ENCODE measurements around the gene CHRNG. TPM values are rescaled to one million over a fixed set of nuclear protein-coding genes. Genes with fewer than 3 reads are reported as not detected.

The CHRNG gene
- total and polyA plus RNA-seq, 2 donors (not counting 3 experiments of a cell fraction or from before 2014, with no cell fraction given), result not detected

- Histone ChIP-seq H3K4me2 (ENCODE audit: insufficient read depth, low read length) (no peak overlapping the region), H3K4me3 (replicated peaks in 1 of 3; ENCODE audit: insufficient read depth in 1 of 3, low read depth in 1 of 3, low read length in 3 of 3) (no peak overlapping the region), H3K27ac (ENCODE audit: insufficient read depth, low read depth, low read length) (no peak overlapping the region), H3K9ac (replicated peaks; ENCODE audit: extremely low read depth, insufficient read depth, low read length) (no peak overlapping the region), H3K9me3 (replicated peaks; ENCODE audit: control insufficient read depth, insufficient read depth, low read length) (no peaks in the 10 kb centered on the region), H4K20me1 (replicated peaks; ENCODE audit: control insufficient read depth, extremely low read depth, insufficient read depth, low read length) (no peaks in the 10 kb centered on the region), H3K4me1 (ENCODE audit: control insufficient read depth, extremely low read depth, insufficient read depth, low read length) (no peaks in the 10 kb centered on the region), H2AFZ (ENCODE audit: low read depth, low read length) (no peak overlapping the region), H3K27me3 (ENCODE audit: control insufficient read depth in 2 of 2, insufficient read depth in 2 of 2, low read length in 2 of 2) (no peaks in the 10 kb centered on the region), H3K79me2 (ENCODE audit: control insufficient read depth, insufficient read depth, low read length) (peaks cover under 1% of the 10 kb centered on the region), H3K36me3 (ENCODE audit: control insufficient read depth in 2 of 2, extremely low read depth in 1 of 2, insufficient read depth in 2 of 2, low read length in 2 of 2) (no peaks in the 10 kb centered on the region), H3K9me1 (replicated peaks; ENCODE audit: control insufficient read depth, extremely low read depth, insufficient read depth, low read length) (no peaks in the 10 kb centered on the region)
- ChIA-PET CTCF (no interaction called here), POLR2A (no interaction called here)
- no peak for DNase-seq (ENCODE audit: low read depth, low spot score)
- dilution Hi-C loops (cut with MboI; ENCODE audit: extremely low pct_ligation_motif_present, low sequenced_read_pairs) (no loop called here), intact Hi-C loops (cut with micrococcal nuclease) (no loop called here)
- no TSS peak for BruUV-seq (replicated peaks)
- no peak for FAIRE-seq
- TF ChIP-seq GATA2 (IDR thresholded peaks at IDR 0.05; ENCODE audit: insufficient read depth, insufficient read length, low read depth, low read length), result no peak
- no peak for TF ChIP-seq POLR2AphosphoS5 (IDR thresholded peaks at IDR 0.05; ENCODE audit: insufficient read depth, low read depth, low read length)
- no peak for TF ChIP-seq MYC (IDR thresholded peaks at IDR 0.05; ENCODE audit: low read depth, low read length)
- no peak for TF ChIP-seq JUN (IDR thresholded peaks at IDR 0.05; ENCODE audit: borderline replicate concordance, insufficient read depth, insufficient read length, low read depth)
- TF ChIP-seq FOS (IDR thresholded peaks at IDR 0.05; ENCODE audit: borderline replicate concordance, insufficient read depth, low read length), result no peak
- TF ChIP-seq CTCF (IDR thresholded peaks at IDR 0.05; ENCODE audit: extremely low read depth in 1 of 2, insufficient read depth in 1 of 2, low read depth in 1 of 2, low read length in 2 of 2), result no peak
- no peak for TF ChIP-seq MAX (IDR thresholded peaks at IDR 0.05; ENCODE audit: insufficient read depth, insufficient read length)
- no peak for TF ChIP-seq EZH2 (IDR thresholded peaks at IDR 0.05; ENCODE audit: borderline replicate concordance, low read depth, low read length, severe bottlenecking)
- no peak for TF ChIP-seq POLR2A (IDR thresholded peaks at IDR 0.05; ENCODE audit: low read depth, low read length)
These were observed 4.0 kb downstream of the CHRNG start for GRCh38 chr2:232543491-232543890.

All from endothelial cell of umbilical vein (primary cell).